GM12872 (cell line): ENCODE data around the gene CDO1.

Source experiments
- TF ChIP-seq, protein P1 (sequence below): IDR thresholded peaks from 3 replicates; pipeline ENCODE4 v1.5.1; 2011; ENCODE audit warnings: low read depth, mild to moderate bottlenecking, low read length, moderate library complexity; ENCODE audit not compliant: insufficient read depth

Gene CDO1

GRCh38 chr5:115800108-115800507, 16.4 kb downstream of the CDO1 start:
- TF ChIP-seq, protein P1, sequence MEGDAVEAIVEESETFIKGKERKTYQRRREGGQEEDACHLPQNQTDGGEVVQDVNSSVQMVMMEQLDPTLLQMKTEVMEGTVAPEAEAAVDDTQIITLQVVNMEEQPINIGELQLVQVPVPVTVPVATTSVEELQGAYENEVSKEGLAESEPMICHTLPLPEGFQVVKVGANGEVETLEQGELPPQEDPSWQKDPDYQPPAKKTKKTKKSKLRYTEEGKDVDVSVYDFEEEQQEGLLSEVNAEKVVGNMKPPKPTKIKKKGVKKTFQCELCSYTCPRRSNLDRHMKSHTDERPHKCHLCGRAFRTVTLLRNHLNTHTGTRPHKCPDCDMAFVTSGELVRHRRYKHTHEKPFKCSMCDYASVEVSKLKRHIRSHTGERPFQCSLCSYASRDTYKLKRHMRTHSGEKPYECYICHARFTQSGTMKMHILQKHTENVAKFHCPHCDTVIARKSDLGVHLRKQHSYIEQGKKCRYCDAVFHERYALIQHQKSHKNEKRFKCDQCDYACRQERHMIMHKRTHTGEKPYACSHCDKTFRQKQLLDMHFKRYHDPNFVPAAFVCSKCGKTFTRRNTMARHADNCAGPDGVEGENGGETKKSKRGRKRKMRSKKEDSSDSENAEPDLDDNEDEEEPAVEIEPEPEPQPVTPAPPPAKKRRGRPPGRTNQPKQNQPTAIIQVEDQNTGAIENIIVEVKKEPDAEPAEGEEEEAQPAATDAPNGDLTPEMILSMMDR, result no peak

DNA sequence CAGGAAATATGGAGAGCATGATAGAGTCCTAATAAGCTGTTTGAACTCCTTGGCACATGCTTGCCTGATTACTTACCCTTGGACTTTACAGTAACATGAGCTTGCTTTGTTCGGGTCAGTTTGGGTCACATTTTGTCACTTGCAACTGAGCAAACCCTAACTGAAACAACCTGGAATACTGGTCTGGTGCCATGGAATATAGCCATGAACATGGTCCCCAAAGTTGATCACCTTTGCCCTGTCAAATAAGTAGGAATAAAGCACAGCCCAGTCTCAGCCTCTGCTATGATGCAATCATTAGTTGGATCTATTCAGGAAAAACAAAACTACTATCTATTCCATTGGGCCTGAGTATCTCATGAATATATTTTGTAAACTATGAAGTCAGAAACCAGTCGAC, 18.2 kb downstream of the CDO1 start:
- TF ChIP-seq, protein P1, result no peak

DNA sequence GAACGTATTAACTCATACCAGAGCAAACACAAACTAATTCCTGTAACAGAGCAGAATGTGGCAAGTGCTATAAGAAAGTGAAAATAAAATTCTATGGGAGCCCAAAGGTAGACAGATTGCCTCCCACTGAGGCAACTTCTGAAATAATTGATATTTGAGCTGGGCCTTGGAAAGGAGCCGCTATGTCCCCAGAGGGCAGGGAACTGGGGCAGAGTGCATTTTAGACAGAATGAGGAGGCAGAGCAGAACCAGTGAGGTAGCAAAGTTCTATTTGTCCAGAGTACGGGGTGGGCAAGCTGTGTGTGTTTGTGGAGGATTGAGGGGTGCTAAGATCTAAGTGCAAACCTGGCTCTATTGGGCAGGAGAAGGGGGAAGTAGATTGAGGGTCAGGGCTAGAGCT, 19.8 kb downstream of the CDO1 start:
- TF ChIP-seq, protein P1, result no peak

DNA sequence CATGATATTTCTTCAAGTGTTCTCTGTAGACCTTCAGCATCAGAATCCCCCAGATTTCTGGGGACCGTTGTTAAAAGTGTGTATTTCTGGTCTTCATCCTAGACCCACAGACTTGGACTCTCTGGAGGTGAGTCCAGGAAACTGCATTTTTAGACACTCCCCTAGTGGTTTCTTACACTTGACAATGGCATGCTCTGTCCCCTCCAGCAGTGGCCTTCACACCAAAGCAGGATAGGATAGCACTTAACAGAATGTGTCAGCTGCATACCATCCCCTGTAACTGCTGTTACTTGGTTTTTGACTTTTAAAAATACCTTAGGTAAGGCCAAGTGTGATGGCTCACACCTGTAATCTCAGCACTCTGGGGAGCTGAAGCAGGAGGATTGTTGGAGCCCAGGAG, 20.8 kb downstream of the CDO1 start:
- TF ChIP-seq, protein P1, result no peak

GRCh38 chr5:115788440-115788839, 28.0 kb downstream of the CDO1 start:
- TF ChIP-seq, protein P1, result no peak

- TF ChIP-seq, protein P1, result no peak
Measured at GRCh38 chr5:115787426-115787825, 29.0 kb downstream of the CDO1 start.

- TF ChIP-seq, protein P1, result no peak
Measured at GRCh38 chr5:115785381-115786065, 30.9 kb downstream of the CDO1 start.
